ENCODE data around the gene KLHL18.
"Not testable (repeated sequence)": the region's sequence is repeated elsewhere in the genome, so short reads cannot be mapped to it uniquely, and the experiment has no call there.

Gene KLHL18

GRCh38 chr3:47315069-47315647 lies 32.4 kb downstream of the KLHL18 start:
- no peak for DNase-seq

- not testable (repeated sequence) for DNase-seq
These were observed 33.4 kb downstream of the KLHL18 start for GRCh38 chr3:47316151-47316550.

GRCh38 chr3:47318916-47319315 lies 36.2 kb downstream of the KLHL18 start:
- no peak for DNase-seq

- DNase-seq, result no peak
These were observed 37.2 kb downstream of the KLHL18 start for GRCh38 chr3:47319956-47320355.

- DNase-seq, result no peak
These were observed 40.9 kb downstream of the KLHL18 start for GRCh38 chr3:47323431-47324277.

GRCh38 chr3:47324278-47324865 lies 41.6 kb downstream of the KLHL18 start:
- peak; percentile 60 to 78 for DNase-seq

- no peak for DNase-seq
These were observed 51.2 kb downstream of the KLHL18 start for GRCh38 chr3:47333907-47334306.

GRCh38 chr3:47337656-47338055 lies 54.9 kb downstream of the KLHL18 start:
- DNase-seq, result no peak

- no peak for DNase-seq
These were observed 57.2 kb downstream of the KLHL18 start for GRCh38 chr3:47339951-47340350.

- no peak for DNase-seq
These were observed 58.1 kb downstream of the KLHL18 start for GRCh38 chr3:47340866-47341265.

- DNase-seq, result no peak
These were observed 59.4 kb downstream of the KLHL18 start for GRCh38 chr3:47342151-47342550.

- DNase-seq, result no peak
These were observed 60.1 kb downstream of the KLHL18 start for GRCh38 chr3:47342812-47343211.

- no peak for DNase-seq
These were observed 60.8 kb downstream of the KLHL18 start for GRCh38 chr3:47343471-47343971.

- DNase-seq, result no peak
These were observed 62.2 kb downstream of the KLHL18 start for GRCh38 chr3:47344971-47345370.

- DNase-seq, result no peak
These were observed 64.6 kb downstream of the KLHL18 start for GRCh38 chr3:47347217-47347801.

GRCh38 chr3:47348411-47349154 lies 65.8 kb downstream of the KLHL18 start:
- DNase-seq, result no peak

- no peak for DNase-seq
These were observed 72.3 kb downstream of the KLHL18 start for GRCh38 chr3:47355010-47355409.

- no peak for DNase-seq
These were observed 73.5 kb downstream of the KLHL18 start for GRCh38 chr3:47356201-47356600.

- DNase-seq, result no peak
These were observed 76.6 kb downstream of the KLHL18 start for GRCh38 chr3:47359323-47359722.

- DNase-seq, result not testable (repeated sequence)
These were observed 77.4 kb downstream of the KLHL18 start for GRCh38 chr3:47360110-47360517.

GRCh38 chr3:47362701-47363100 lies 80.0 kb downstream of the KLHL18 start:
- DNase-seq, result no peak

GRCh38 chr3:47365213-47366153 lies 82.7 kb downstream of the KLHL18 start:
- no peak for DNase-seq
